ENCODE measurements around the gene SYNDIG1.

Gene SYNDIG1

DNA sequence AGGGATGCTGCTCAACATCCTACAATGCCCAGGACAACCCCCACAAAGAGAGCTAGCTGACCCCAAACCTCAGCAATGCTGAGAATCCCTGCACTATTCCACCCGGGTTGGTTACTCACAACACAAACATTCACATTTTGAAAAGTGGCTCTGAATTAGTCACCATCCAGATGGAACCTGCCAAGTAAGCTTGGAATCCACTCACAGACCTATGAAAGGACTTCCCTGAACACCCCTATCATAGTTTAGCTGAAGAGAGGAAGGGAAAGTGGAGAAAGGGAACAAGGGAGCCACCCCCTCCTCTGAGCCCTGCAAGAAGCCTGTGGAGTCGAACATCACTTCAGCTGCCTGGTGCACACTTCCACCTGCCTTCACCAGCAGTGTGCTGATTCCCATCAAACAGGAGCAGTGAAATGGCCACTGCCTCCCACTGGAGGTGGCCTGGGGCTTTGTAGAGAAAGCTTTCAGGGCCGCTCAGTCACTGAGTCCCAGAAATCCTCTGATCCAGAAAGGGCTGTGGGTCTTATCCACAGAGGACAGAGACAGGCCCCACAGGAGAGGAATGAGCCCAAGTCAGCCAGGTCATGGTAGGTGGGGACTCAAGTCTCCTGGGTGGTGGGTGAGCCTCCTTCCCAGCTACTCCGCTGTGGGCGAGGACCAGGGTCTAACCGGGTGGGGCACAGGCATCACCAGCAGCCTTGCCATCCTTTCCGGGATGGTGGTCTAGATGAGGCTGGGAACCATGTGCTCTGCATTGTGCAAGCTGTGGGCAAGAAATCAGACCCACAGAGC is 203.7 kb downstream of the SYNDIG1 start:
- DNase-seq (ENCODE audit: low read depth in 2 of 2), result no peak

GRCh38 chr20:24673678-24674570 is 204.5 kb downstream of the SYNDIG1 start:
- DNase-seq (ENCODE audit: low read depth in 2 of 2), result no peak

GRCh38 chr20:24674921-24675605 is 205.6 kb downstream of the SYNDIG1 start:
- no peak for DNase-seq (ENCODE audit: low read depth in 2 of 2)

DNA sequence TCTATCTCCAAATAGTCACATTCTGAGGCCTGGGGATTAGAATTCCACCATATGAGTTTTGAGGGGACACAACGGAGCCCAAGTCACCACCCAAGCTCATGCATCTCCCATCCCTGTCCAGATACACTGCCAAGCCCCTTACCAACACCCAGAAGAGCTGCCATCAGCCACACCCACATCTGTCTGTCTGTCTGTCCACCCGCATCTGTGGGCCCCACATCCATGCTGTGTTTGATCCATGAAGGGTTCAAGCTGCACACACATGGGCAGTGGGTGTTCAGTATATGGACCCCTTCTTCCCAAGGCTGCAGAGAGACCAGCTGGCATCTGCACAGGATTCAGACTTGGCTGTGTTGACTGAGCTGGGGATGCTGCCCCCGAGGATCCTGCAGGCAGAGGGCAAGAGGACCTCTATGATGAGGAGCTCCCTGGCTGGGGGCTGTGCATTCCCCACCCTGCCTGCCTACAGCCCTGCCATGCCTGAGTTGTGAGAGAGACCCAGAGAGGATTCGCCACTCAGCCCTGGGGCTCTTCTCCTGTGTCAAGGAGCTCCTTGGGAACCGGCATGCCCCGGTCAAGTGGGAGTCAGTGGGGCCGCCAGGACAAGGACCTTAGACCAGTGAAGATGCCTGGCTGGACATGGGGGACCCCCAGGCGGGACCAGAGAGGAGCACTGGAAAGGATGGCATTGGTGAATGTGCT is 206.4 kb downstream of the SYNDIG1 start:
- no peak for DNase-seq (ENCODE audit: low read depth in 2 of 2)

- no peak for DNase-seq (ENCODE audit: low read depth in 2 of 2)
Observed at GRCh38 chr20:24676353-24676977, 207.0 kb downstream of the SYNDIG1 start.

GRCh38 chr20:24676978-24677370 is 207.5 kb downstream of the SYNDIG1 start:
- no peak for DNase-seq (ENCODE audit: low read depth in 2 of 2)

DNA sequence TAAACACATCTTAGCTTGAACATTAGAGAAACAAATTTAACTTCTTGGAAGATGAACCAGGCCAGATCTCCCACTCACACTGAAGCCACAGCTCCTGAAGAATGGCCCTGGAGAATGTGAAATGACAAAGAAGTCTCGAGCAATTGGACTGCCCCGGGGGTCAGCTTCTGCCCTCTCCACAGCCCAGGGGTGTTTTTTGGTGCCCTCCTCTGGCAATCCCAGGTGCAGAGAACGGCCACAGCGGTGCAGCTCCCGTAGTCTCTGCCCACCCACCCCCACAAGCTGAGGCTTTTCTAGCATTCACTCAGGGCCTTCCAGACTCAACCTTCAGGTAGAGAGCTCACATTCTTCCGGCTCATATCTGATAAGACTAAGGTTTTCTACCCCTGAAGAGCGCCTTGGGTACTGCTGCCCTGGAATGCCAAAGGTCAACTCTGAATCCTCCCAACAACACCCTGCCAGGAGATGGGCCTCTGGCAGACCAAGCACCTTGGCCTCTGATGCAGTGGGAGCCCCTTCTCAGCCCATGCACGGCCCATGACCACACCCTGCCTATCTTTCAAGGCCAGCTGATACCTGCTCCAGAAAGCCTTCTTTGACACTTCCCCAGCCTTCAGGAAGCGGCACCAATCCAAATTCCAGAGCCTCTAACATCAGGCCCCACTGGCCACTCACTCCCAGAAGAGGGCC is 208.3 kb downstream of the SYNDIG1 start:
- DNase-seq (ENCODE audit: low read depth in 2 of 2), result no peak

DNA sequence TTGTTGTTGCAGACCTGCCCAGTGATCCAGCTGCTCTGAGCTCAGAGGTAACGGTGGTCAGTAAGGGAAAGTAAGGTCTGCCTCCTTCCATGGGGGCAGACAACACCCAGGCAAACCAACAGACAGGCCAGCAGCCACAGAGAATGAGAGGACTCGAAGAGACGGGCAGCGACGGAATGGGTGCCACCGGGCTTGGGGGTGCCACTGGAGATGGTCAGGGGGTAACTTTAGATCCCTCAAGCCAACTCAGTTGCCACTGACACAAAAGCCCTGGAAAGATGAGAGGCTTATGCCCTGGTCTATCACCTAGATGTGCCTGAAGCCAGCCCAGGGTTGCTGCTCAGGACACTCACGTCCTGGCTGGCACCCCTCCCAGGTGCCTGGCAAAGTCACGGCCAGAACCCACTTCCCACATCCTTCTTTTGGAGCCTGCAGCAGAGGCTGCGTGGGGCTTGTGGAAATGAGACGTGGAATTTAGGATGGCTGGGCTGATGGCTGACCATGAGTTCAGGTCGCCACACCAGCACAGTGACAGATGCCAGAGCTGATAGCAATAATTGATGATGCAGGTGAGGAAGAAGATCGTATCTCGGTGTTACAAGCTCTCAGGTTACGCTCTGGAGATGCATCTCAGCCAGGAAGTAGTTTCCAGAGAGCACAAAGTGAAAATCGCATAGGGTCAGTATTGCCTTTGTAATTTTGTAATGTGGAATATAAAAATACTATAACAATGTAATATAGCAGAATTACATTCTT is 209.1 kb downstream of the SYNDIG1 start:
- no peak for DNase-seq (ENCODE audit: low read depth in 2 of 2)

DNA sequence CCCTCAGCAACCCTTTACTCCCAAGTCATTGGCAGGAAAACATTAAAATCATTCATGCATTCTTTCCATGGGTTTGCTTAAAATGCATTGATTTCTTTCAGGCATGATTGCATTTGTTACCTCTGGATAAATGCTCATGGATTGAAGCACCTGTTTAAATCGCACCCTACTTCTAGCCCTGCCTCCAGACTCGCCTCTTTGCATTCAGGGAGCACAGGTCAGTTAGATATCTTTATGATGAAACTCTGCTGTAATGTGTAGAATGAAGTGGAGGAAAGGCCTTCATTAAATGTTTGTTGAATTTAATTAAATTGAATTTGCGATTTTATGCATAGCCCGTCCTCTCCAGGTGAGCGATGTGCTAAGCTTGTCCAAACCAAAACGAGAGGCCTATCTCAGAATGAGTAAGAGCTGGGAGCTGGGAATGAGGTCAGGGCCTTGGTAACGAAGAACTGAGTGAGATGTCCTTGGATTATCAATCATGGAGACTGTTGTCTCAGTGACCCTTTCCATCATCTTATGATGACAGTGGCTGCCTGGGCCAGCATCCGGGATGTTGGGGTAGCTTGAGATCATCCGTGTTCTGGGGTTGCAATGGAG is 210.1 kb downstream of the SYNDIG1 start:
- no peak for DNase-seq (ENCODE audit: low read depth in 2 of 2)

GRCh38 chr20:24681634-24682495 is 212.4 kb downstream of the SYNDIG1 start:
- DNase-seq (ENCODE audit: low read depth in 2 of 2), result no peak

DNA sequence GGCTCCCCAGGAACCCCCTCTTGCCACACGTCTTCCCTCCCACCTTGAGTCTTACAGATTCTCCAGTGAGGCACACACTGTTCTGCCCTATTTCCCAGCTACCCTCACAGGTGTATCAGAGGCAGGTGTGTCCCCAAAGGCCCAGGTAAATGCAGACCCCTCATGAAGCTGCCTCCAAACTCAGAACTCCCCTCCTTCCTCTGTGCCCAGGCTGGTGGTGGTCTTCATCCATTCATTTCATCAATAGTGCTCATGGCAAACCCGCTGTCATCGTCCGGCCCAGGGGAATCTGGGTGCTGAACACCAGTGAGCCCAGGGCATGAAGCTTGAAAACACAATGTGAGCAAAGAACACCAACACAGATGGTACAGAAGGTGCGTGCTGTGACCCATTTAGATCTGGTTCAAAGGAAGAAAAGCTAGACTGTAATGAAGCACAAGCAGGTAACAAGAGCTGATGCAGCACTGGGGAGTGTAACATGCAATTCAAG is 213.1 kb downstream of the SYNDIG1 start:
- no peak for DNase-seq (ENCODE audit: low read depth in 2 of 2)

- no peak for DNase-seq (ENCODE audit: low read depth in 2 of 2)
Observed at GRCh38 chr20:24683676-24684075, 214.2 kb downstream of the SYNDIG1 start.

DNA sequence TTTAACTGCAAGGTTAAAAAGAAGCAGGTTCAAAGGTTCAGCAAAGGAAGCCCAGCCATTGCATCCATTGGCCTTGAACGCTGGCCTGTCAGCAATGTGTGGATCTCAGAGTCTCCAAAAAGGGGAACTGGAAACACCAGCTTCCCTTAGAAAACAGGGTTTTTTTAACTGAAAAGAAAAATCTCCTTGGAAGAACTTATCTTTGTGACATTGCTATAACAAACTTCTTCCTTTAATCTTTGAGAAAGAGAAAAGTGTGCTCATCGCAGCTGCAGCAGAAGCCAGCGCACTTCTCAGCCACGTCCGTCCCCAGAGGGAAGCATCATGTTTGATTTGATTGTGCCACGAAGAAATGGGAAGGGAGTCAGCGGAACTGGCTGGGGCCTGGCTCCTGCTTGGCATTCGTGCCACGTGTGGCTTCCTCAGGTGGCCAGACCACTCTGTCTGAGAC is 215.0 kb downstream of the SYNDIG1 start:
- no peak for DNase-seq (ENCODE audit: low read depth in 2 of 2)

- no peak for DNase-seq (ENCODE audit: low read depth in 2 of 2)
Observed at GRCh38 chr20:24684956-24685691, 215.7 kb downstream of the SYNDIG1 start.

GRCh38 chr20:24685736-24686135 is 216.3 kb downstream of the SYNDIG1 start:
- no peak for DNase-seq (ENCODE audit: low read depth in 2 of 2)

DNA sequence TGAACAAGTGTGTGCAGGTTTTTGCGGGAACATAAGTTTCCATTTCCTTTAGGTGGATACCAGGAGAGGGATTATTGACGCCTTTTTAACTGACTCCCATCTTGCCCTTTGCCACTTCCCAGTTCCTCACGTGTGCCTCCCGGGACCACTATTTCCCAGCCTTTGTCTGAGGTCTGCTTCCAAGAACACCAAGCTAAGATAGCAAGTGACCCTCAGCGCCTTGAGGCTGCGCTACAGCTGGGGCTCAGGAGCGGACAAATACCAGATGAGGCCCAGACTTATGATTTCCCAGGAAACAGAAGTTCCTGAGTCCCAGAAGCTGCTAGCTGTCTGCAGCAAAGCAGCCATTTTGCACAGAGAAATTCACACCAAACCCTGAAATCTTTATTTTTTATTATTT is 216.7 kb downstream of the SYNDIG1 start:
- DNase-seq (ENCODE audit: low read depth in 2 of 2), result no peak

DNA sequence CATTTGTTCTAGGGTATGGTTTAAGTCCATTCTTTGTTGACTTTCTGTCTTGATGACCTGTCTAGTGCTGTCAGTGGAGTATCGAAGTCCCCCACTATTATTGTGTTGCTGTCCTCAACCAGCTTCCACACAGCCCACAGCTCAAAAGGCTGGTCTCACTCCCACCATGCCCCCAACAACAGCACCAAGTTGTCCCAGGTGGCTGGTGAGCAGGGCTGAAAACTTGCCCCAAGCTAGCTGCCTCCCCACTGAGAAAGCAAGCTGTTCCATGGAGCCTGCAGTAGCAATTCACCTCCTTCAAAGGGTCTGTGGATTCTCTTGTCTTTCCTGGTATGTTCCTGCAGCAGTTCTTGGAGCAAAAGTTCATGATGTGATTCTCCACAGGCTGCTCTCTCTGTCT is 221.0 kb downstream of the SYNDIG1 start:
- no peak for DNase-seq (ENCODE audit: low read depth in 2 of 2)
